MV-4-11 (cell line): ENCODE data around the gene SNX9.
"Not testable (repeated sequence)": the region's sequence is repeated elsewhere in the genome, so short reads cannot be mapped to it uniquely, and the experiment has no call there.

Source experiments
- DNase-seq: peaks from one replicate; lab custom pipeline; 2025; lab: John Stamatoyannopoulos, UW

SNX9 gene

GRCh38 chr6:157823001-157823527 lies at the start of gene SNX9:
TSS of gene SNX9 (plus strand) at chr6:157823246. CDS start at chr6:157823435, 189 bp downstream.
- DNase-seq, result peak; percentile 46

- DNase-seq, result no peak
Observed at GRCh38 chr6:157773248-157773773, 49.7 kb upstream of the SNX9 start.

GRCh38 chr6:157774153-157775135 lies 48.6 kb upstream of the SNX9 start:
- DNase-seq, result no peak

GRCh38 chr6:157775376-157775775 lies 47.7 kb upstream of the SNX9 start:
- no peak for DNase-seq

GRCh38 chr6:157777344-157777743 lies 45.7 kb upstream of the SNX9 start:
- no peak for DNase-seq

GRCh38 chr6:157778719-157779118 lies 44.3 kb upstream of the SNX9 start:
- no peak for DNase-seq

GRCh38 chr6:157779705-157780604 lies 43.1 kb upstream of the SNX9 start:
- DNase-seq, result no peak

GRCh38 chr6:157785636-157786035 lies 37.4 kb upstream of the SNX9 start:
- no peak for DNase-seq

GRCh38 chr6:157786221-157786620 lies 36.8 kb upstream of the SNX9 start:
- DNase-seq, result no peak

- no peak for DNase-seq
Observed at GRCh38 chr6:157787080-157787479, 36.0 kb upstream of the SNX9 start.

GRCh38 chr6:157788180-157788579 lies 34.9 kb upstream of the SNX9 start:
- DNase-seq, result no peak

GRCh38 chr6:157789297-157789696 lies 33.7 kb upstream of the SNX9 start:
- no peak for DNase-seq

- DNase-seq, result no peak
Observed at GRCh38 chr6:157789861-157790260, 33.2 kb upstream of the SNX9 start.

GRCh38 chr6:157790548-157791160 lies 32.4 kb upstream of the SNX9 start:
- no peak for DNase-seq

GRCh38 chr6:157791450-157791849 lies 31.6 kb upstream of the SNX9 start:
- no peak for DNase-seq

- DNase-seq, result no peak
Observed at GRCh38 chr6:157792671-157793070, 30.4 kb upstream of the SNX9 start.

- not testable (repeated sequence) for DNase-seq
Observed at GRCh38 chr6:157794012-157794411, 29.0 kb upstream of the SNX9 start.

- no peak for DNase-seq
Observed at GRCh38 chr6:157795841-157796240, 27.2 kb upstream of the SNX9 start.

GRCh38 chr6:157798851-157799250 lies 24.2 kb upstream of the SNX9 start:
- peak; percentile 35 for DNase-seq

GRCh38 chr6:157799561-157799960 lies 23.5 kb upstream of the SNX9 start:
- not testable (repeated sequence) for DNase-seq

GRCh38 chr6:157800420-157801237 lies 22.4 kb upstream of the SNX9 start:
- peak; percentile 47 for DNase-seq
